Thyroid gland (tissue), 4 donors: ENCODE data around the gene TCF7.

ENCODE experiments used
- CTCF ChIP-seq, 6 experiments: fragments of 200-600 bp in 3 of 6; fragments of 450-650 bp in 3 of 6; sonication (generic) in 3 of 6; IDR thresholded peaks; one replicate each; pipeline ENCODE4 v1.5.1; 2016 to 2019; ENCODE audit warnings: antibody characterized with exemption in 6 of 6, mild to moderate bottlenecking in 2 of 6, inconsistent platforms in 1 of 6, moderate library complexity in 1 of 6
- POLR2A ChIP-seq, 2 donors: fragments of 450-650 bp; IDR thresholded peaks; one replicate each; pipeline ENCODE4 v1.6.1; 2017; ENCODE audit warnings: antibody characterized with exemption in 2 of 2, mild to moderate bottlenecking in 2 of 2, moderate library complexity in 1 of 2

GRCh38 chr5:134184155-134185135 is 70.0 kb downstream of the TCF7 start:
- peak; percentile 82 to 94 (median 89) for TF ChIP-seq CTCF (IDR thresholded peaks at IDR 0.05)
- TF ChIP-seq POLR2A (IDR thresholded peaks at IDR 0.05): no peak
